C4-2B (cell line): Measurements from ENCODE around the gene ANAPC4.

Experiments used
- ZFX ChIP-seq: fragments of 450-650 bp; IDR thresholded peaks from 2 replicates; pipeline ENCODE4 v1.6.1; 2017
- TF ChIP-seq, protein P1 (sequence below): fragments of 450-650 bp; conservative IDR thresholded peaks from 2 replicates; pipeline ENCODE4 v1.5.1; 2017; ENCODE audit warnings: mild to moderate bottlenecking

DNA sequence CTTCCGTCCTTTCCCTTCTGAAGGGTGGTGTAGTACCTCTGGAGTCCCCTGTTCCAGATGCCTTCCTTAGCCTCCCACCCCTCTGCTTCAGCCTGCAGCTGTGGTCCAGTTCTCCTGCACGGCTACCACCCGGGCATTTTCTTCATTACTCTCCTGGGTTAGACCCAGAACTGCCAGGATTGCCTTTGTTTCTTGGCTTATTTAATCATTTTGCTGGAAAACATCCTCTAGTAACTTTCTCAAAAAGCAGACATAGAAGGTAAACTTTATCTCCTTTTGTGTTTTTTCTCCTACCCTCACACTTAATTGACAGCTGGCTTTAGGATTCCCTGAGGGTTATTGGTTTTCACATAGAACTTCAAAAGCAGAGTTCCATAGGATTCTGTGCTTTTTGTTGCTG is 20.2 kb downstream of the ANAPC4 start:
- TF ChIP-seq, protein P1, sequence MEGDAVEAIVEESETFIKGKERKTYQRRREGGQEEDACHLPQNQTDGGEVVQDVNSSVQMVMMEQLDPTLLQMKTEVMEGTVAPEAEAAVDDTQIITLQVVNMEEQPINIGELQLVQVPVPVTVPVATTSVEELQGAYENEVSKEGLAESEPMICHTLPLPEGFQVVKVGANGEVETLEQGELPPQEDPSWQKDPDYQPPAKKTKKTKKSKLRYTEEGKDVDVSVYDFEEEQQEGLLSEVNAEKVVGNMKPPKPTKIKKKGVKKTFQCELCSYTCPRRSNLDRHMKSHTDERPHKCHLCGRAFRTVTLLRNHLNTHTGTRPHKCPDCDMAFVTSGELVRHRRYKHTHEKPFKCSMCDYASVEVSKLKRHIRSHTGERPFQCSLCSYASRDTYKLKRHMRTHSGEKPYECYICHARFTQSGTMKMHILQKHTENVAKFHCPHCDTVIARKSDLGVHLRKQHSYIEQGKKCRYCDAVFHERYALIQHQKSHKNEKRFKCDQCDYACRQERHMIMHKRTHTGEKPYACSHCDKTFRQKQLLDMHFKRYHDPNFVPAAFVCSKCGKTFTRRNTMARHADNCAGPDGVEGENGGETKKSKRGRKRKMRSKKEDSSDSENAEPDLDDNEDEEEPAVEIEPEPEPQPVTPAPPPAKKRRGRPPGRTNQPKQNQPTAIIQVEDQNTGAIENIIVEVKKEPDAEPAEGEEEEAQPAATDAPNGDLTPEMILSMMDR: no peak
- TF ChIP-seq ZFX: no peak
